Mucosa of descending colon (tissue), 3 donors: ENCODE results near the gene IRF2BP2. TPM values are rescaled to one million over a fixed set of nuclear protein-coding genes. Genes with fewer than 3 reads are reported as not detected.

Experiments
- ATAC-seq: fragments of 200-7000 bp; cut with Tn5 transposase; one replicate; pipeline ENCODE4 v1.9.1; 2020; ENCODE audit warnings: mild to moderate bottlenecking, moderate library complexity
- DNase-seq, 3 donors: peaks; one replicate each; pipeline ENCODE4 v3.0.0-alpha.2; 2020
- H3K36me3 ChIP-seq: fragments of 200-600 bp; one replicate; pipeline ENCODE4 v1.8.0; 2021; ENCODE audit warnings: low read depth, mild to moderate bottlenecking
- H3K4me1 ChIP-seq: fragments of 200-600 bp; one replicate; pipeline ENCODE4 v1.8.0; 2021; ENCODE audit warnings: low read depth, mild to moderate bottlenecking
- H3K4me3 ChIP-seq: fragments of 200-600 bp; one replicate; pipeline ENCODE4 v1.8.0; 2021; ENCODE audit warnings: mild to moderate bottlenecking
- H3K9me3 ChIP-seq: fragments of 200-600 bp; one replicate; pipeline ENCODE4 v1.8.0; 2021; ENCODE audit warnings: mild to moderate bottlenecking
- CTCF ChIP-seq: fragments of 200-600 bp; IDR thresholded peaks from one replicate; pipeline ENCODE4 v1.8.0; 2022; ENCODE audit warnings: antibody characterized with exemption, mild to moderate bottlenecking
- intact Hi-C, 2 donors: fragments of 100-400 bp; cut with DNase I in 1 of 2; cut with micrococcal nuclease in 1 of 2; formaldehyde crosslinking; loops; one replicate each; pipeline versions ENCODE4 v1.11.0 to v1.11.1; 2022; cut with DNase I, micrococcal nuclease
- total RNA-seq, 3 donors: library from RNA; stranded (reverse); fragmentation: NEBNext Ultra II Directional in 2 of 3; extraction: Animal tissue kit (Norgen Biotek cat#: 25700) in 2 of 3; gene quantifications; one replicate each; pipeline versions ENCODE4 v1.2.1 to v1.2.4, GENCODE V29; 2021 to 2023
- donor health status: DM: no; HTN: no; CAD: no; lungs with moderate emphysema.
- donor health status: DM: no; HTN: no; CAD: no.
- donor health status: DM: no; HTN: yes; CAD: no.

The IRF2BP2 gene
- total RNA-seq, 3 donors from 2014 or later = 134 to 180 (median 156) TPM

- ATAC-seq (peak; percentile 54), DNase-seq (peak in 1 of 3 donors; percentile 87)
- Histone ChIP-seq H3K4me1 (peaks cover 35% of the 10 kb centered on the region), H3K36me3 (no peaks in the 10 kb centered on the region), H3K4me3 (peak overlapping the region; percentile 26), H3K9me3 (no peaks in the 10 kb centered on the region)
- TF ChIP-seq CTCF = no peak
- intact Hi-C loops = loop anchor here in 1 of 2 donors (5.0 kb wide), 3 partner anchors 111 to 471 kb away; no protein-coding TSS in a partner anchor
Measured at GRCh38 chr1:234611225-234611846, 1.4 kb upstream of the IRF2BP2 start.

DNA sequence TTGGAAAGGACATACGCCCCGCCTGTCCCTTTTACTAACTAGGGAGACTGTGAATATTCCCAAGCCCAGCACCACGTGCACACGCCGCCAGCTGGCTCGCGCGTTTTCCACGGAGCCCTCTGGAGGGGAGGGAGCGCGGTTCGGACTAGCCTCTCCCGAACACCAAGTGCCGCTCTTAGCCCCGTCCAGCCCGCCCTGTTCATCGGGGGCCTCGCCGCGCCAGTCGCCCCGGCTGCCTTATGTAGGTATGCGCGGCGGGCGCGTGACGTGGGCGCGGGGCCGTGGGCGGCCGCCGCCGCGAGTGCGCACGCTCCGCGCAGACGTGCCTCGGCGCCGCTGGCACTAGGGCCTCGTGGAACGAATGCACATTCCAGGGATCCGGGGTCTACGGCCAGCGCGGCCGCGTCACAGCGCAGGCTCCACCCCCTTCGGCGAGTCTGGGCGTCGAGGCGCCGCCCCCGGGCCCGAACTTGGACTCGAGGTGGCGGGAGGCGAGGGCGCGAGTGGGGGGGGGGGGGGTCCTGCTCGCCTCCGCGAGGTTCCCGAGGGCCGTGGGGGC, 767 bp upstream of the IRF2BP2 start:
- no peaks in the 10 kb centered on the region for H3K9me3 ChIP-seq
- intact Hi-C loops = loop anchor here in 1 of 2 donors (5.0 kb wide), 3 partner anchors 112 to 472 kb away; no protein-coding TSS in a partner anchor
- ATAC-seq (peak; percentile 69), DNase-seq (peak; percentile 96 to 98 (median 97))
- peaks cover 35% of the 10 kb centered on the region for H3K4me1 ChIP-seq
- H3K4me3 ChIP-seq = peak overlapping the region; percentile 26
- TF ChIP-seq CTCF = no peak
- no peaks in the 10 kb centered on the region for H3K36me3 ChIP-seq

- ATAC-seq (no peak), DNase-seq (no peak)
- Histone ChIP-seq H3K36me3 (no peaks in the 10 kb centered on the region), H3K4me3 (peak overlapping the region; percentile 86), H3K4me1 (peaks cover 30% of the 10 kb centered on the region), H3K9me3 (no peaks in the 10 kb centered on the region)
- intact Hi-C loops = loop anchor here (5.0 kb wide), 4 partner anchors 77 to 473 kb away; no protein-coding TSS in a partner anchor
- no peak for TF ChIP-seq CTCF
Measured at GRCh38 chr1:234609691-234610042, 311 bp downstream of the IRF2BP2 start.

- ATAC-seq (no peak), DNase-seq (peak; percentile 45 to 80 (median 70))
- Histone ChIP-seq H3K4me3 (peak overlapping the region; percentile 86), H3K4me1 (peaks cover 30% of the 10 kb centered on the region), H3K36me3 (no peaks in the 10 kb centered on the region), H3K9me3 (no peaks in the 10 kb centered on the region)
- no peak for TF ChIP-seq CTCF
- intact Hi-C loops = loop anchor here in 1 of 2 donors (5.0 kb wide), 2 partner anchors 77 to 113 kb away; no protein-coding TSS in a partner anchor
Measured at GRCh38 chr1:234608911-234609690, 877 bp downstream of the IRF2BP2 start.

- ATAC-seq = peak; percentile 23
- Histone ChIP-seq H3K9me3 (no peaks in the 10 kb centered on the region), H3K4me1 (peaks cover 30% of the 10 kb centered on the region), H3K4me3 (peak overlapping the region; percentile 86), H3K36me3 (no peaks in the 10 kb centered on the region)
- intact Hi-C loops = loop anchor here in 1 of 2 donors (5.0 kb wide), 2 partner anchors 76 to 114 kb away; no protein-coding TSS in a partner anchor
- no peak for TF ChIP-seq CTCF
- peak; percentile 76 to 86 (median 83) for DNase-seq
Measured at GRCh38 chr1:234608025-234608910, 1.7 kb downstream of the IRF2BP2 start.
